CD4-positive, alpha-beta memory T cell (primary cell): ENCODE measurements around the gene NACC2. TPM values are rescaled to one million over a fixed set of nuclear protein-coding genes. Genes with fewer than 3 reads are reported as not detected.
A peak's percentile ranks its signal among the peaks of the same experiment; 100 is the strongest.

Source experiments
- CTCF ChIA-PET: fragments of 350-600 bp; sonication (Branson Sonifier 250); formaldehyde crosslinking; loops from one replicate; lab custom pipeline; 2021; ENCODE audit warnings: inconsistent platforms; ENCODE audit not compliant: partially characterized antibody; lab: Charles Lee
- POLR2A ChIA-PET: fragments of 350-600 bp; sonication (Branson Sonifier 250); formaldehyde crosslinking; loops from one replicate; lab custom pipeline; 2021; ENCODE audit not compliant: partially characterized antibody; lab: Charles Lee
- DNase-seq, 5 donors: peaks; one replicate each; pipeline versions ENCODE4 v3.0.0 to v3.0.0-alpha.2; 2020 to 2022; ENCODE audit warnings: mixed read lengths in 1 of 5
- H3K27ac ChIP-seq: one replicate; pipeline ENCODE4 v1.7.0; 2013; ENCODE audit warnings: low read depth, low read length
- H3K27me3 ChIP-seq: 2 replicates; pipeline ENCODE4 v1.7.0; 2013; ENCODE audit warnings: mild to moderate bottlenecking, low read length, moderate library complexity; ENCODE audit not compliant: insufficient read depth
- H3K36me3 ChIP-seq: 2 replicates; pipeline ENCODE4 v1.7.0; 2013; ENCODE audit warnings: mild to moderate bottlenecking, low read length, moderate library complexity; ENCODE audit not compliant: insufficient read depth
- H3K4me1 ChIP-seq: 2 replicates; pipeline ENCODE4 v1.7.0; 2013; ENCODE audit warnings: mild to moderate bottlenecking, low read length, moderate library complexity; ENCODE audit not compliant: insufficient read depth
- H3K4me3 ChIP-seq, 2 donors: one replicate each; pipeline ENCODE4 v1.7.0; 2013; ENCODE audit warnings: low read length in 2 of 2, mild to moderate bottlenecking in 1 of 2
- H3K9me3 ChIP-seq, 2 donors: one replicate each; pipeline ENCODE4 v1.7.0; 2013; ENCODE audit warnings: low read length in 2 of 2, control low read depth in 1 of 2; ENCODE audit not compliant: control insufficient read depth in 1 of 2
- H3K27ac Mint-ChIP-seq, 7 donors: one replicate each; pipeline ENCODE4 v1.8.0; 2020 to 2021; ENCODE audit warnings: mixed read lengths in 7 of 7, mild to moderate bottlenecking in 6 of 7, inconsistent platforms in 3 of 7, moderate library complexity in 3 of 7
- H3K27me3 Mint-ChIP-seq, 2 donors: one replicate each; pipeline ENCODE4 v1.8.0; 2020 to 2021; ENCODE audit warnings: mixed read lengths in 2 of 2
- H3K36me3 Mint-ChIP-seq, 2 donors: one replicate each; pipeline ENCODE4 v1.8.0; 2020 to 2021; ENCODE audit warnings: mixed read lengths in 2 of 2, inconsistent platforms in 1 of 2, mild to moderate bottlenecking in 1 of 2
- H3K4me1 Mint-ChIP-seq, 4 donors: one replicate each; pipeline ENCODE4 v1.8.0; 2020 to 2021; ENCODE audit warnings: mixed read lengths in 4 of 4, mild to moderate bottlenecking in 1 of 4
- H3K4me3 Mint-ChIP-seq, 8 donors: one replicate each; pipeline ENCODE4 v1.8.0; 2020 to 2021; ENCODE audit warnings: mixed read lengths in 8 of 8, mild to moderate bottlenecking in 7 of 8, moderate library complexity in 6 of 8, inconsistent platforms in 3 of 8
- H3K9me3 Mint-ChIP-seq, 8 donors: one replicate each; pipeline ENCODE4 v1.8.0; 2020 to 2021; ENCODE audit warnings: mixed read lengths in 8 of 8, mild to moderate bottlenecking in 5 of 8, inconsistent platforms in 3 of 8, moderate library complexity in 1 of 8
- intact Hi-C: fragments of 100-400 bp; cut with micrococcal nuclease; formaldehyde crosslinking; loops from one replicate; pipeline ENCODE4 v1.15.1; 2023
- polyA plus RNA-seq, 2 donors: library from polyadenylated mRNA; unstranded; fragments of 300-500 nt; fragmentation: Illumina TruSeq; gene quantifications; one replicate each; pipeline ENCODE4 v1.2.3, GENCODE V29; 2021
- total RNA-seq, 2 experiments: library from RNA; stranded (reverse); gene quantifications; one replicate each; pipeline ENCODE4 v1.2.3, GENCODE V29; 2021

The NACC2 gene
- total and polyA plus RNA-seq, 4 experiments from 2014 or later: 0.58 to 12.2 (median 7.1) TPM

DNA sequence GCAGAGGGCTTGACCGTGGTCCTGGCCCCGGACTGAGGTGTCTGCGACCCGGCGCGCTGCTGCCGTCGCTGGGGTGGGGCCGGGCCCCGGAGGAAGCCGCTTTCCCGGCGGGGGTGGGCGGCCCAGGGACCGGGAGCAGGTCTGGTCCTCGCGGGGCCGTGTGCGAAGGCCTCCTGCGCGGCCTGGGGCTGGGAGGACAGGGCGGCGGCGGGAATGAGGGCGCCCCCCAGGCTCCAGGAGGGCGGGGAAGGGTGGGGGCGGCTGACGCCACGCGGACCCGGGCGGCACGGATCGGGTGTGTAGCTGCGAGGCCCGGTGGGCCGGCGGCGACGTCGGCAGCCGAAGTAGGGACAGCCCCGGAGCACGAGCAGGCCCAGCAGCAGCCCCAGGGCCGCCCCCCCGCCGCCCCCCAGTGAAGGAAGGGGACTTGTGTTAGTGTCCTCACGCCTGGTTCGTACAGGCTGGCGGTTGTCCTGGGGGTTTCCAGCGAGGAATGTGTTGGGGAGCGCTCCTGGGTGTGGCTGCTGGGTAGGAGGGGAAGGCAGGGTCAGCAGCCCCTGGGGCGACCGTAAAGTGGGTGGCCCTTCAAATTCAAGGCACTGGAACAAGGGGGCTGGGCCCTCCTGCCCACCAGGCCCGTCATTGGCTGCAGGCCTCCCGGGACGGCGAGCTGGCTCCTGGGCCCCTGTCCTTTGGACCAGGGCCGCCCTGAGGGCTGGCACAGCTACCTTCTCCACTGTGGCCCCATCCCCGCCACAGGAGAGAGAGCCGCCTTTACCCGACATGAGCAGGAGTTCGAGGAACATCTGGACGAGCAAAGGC, 24.2 kb upstream of the NACC2 start:
- Histone ChIP-seq H3K4me1 (peaks cover 30% of the 10 kb centered on the region), H3K36me3 (peaks cover 14% of the 10 kb centered on the region), H3K27me3 (no peaks in the 10 kb centered on the region), H3K4me3 (peak overlapping the region; percentile 29 to 75), H3K27ac (peak overlapping the region; percentile 87), H3K9me3 (no peaks in the 10 kb centered on the region)
- POLR2A ChIA-PET: interaction anchor here (1.0 to 5.8 kb wide), 3 partner anchors 12 to 140 kb away, joined by 3 to 67 read pairs (median 58); partner anchors contain the start of gene NACC2
- intact Hi-C loops: loop anchor here (10.0 kb wide), 1 partner anchor 126 kb away; the partner anchor contains the start of gene QSOX2
- Mint-ChIP-seq H3K27ac (peak overlapping the region; percentile 72 to 88 (median 79)), H3K9me3 (no peaks in the 10 kb centered on the region), H3K4me1 (peaks cover 3 to 27% (median 6%) of the 10 kb centered on the region in 4 donors), H3K27me3 (no peaks in the 10 kb centered on the region), H3K36me3 (peaks cover 0 to 3% of the 10 kb centered on the region in 2 donors), H3K4me3 (peak overlapping the region; percentile 67 to 87 (median 84))
- peak in 2 of 5 donors; percentile 32 to 63 for DNase-seq
- CTCF ChIA-PET: interaction anchor here (0.6 to 5.7 kb wide), 3 partner anchors 10 to 152 kb away, joined by 3 to 75 read pairs (median 64); no protein-coding TSS in a partner anchor

DNA sequence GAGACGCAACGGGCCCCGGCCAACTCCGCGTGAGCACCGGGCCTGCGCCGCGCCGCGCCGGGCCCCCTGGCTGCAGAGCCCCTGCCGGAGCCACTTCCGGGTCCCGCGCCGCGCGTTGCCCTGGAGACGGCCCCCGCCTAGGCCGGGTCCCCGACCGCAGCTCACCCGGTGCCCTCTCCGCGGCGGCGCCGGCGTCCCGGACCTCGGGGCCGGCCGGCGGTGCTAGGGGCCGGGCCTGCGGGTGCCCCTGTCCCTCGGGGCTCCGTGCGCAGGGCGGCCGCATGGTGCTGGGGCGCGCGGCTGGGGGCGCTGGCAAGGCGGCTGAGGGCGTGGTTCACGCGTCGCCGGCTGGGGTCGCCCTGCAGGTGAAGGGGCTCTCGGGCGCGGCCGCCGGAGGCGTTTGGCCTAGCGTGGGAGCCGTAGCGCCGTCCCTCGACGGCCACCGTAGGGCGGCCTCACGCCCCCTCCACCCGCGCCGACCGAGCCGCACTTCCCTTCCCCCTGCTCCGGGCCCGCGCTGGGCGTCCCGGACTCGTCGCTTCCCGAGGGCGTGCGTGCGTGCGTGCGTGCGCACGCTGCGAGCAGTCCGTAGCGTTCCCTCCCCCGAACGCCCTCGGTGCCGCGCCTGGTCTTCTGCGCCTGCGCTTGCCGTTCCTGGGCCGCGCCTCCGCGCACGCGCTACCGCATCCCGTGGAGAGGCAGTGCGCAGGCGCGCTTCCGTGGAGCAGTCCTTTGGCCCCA, 23.4 kb upstream of the NACC2 start, which contains the start of gene TMEM250:
TMEM250 (minus strand) TSS at position 556 of the 741 bp plus-strand sequence. CDS start 1,975 bp downstream, outside the sequence.
- Mint-ChIP-seq H3K27ac (peak within 1 kb of the TSS; percentile 75 to 92 (median 82)), H3K36me3 (peaks cover 0 to 6% of the 10 kb centered on the region in 2 donors), H3K4me3 (peak within 1 kb of the TSS; percentile 79 to 87 (median 84)), H3K9me3 (no peaks in the 10 kb centered on the region), H3K27me3 (no peaks in the 10 kb centered on the region), H3K4me1 (peaks cover 3 to 34% (median 11%) of the 10 kb centered on the region in 4 donors)
- Histone ChIP-seq H3K9me3 (no peaks in the 10 kb centered on the region), H3K4me1 (peaks cover 38% of the 10 kb centered on the region), H3K27ac (peak within 1 kb of the TSS; percentile 87), H3K4me3 (peak within 1 kb of the TSS; percentile 29 to 75), H3K27me3 (no peaks in the 10 kb centered on the region), H3K36me3 (peaks cover 14% of the 10 kb centered on the region)
- ChIA-PET POLR2A (interaction anchor here (1.3 to 5.8 kb wide), 4 partner anchors 11 to 156 kb away, joined by 3 to 67 read pairs (median 31); partner anchors contain the start of gene NACC2), CTCF (interaction anchor here (1.0 to 5.5 kb wide), 6 partner anchors 9 to 151 kb away, joined by 3 to 64 read pairs (median 4); no protein-coding TSS in a partner anchor)
- intact Hi-C loops: loop anchor here (1.0 to 10.0 kb wide), 4 partner anchors 9 to 157 kb away; partner anchors contain the start of genes QSOX2 and UBAC1
- DNase-seq: peak; percentile 94 to 97 (median 97)

DNA sequence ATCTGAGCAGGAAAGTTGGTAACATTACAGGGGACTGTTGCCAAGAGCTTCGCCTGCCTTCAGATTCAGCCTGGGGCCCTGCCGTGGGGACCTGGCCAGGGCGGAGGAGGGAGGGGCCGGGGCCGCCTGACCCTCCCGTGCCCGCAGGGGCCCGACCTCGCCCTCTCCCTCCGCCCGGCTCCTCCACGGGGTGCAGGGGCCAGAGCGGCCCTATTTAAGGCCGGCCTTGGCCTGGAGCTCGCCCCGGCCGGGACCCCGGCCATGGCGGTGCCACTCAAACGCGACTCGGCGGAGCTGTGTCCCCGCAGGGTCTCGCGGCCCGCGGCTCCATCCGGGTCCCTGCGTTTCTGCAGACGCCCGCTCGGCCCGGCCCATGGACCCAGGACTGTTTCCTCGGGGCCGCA, 22.8 kb upstream of the NACC2 start:
- POLR2A ChIA-PET: interaction anchor here (0.6 to 5.8 kb wide), 6 partner anchors 10 to 155 kb away, joined by 3 to 67 read pairs (median 4); partner anchors contain the start of gene NACC2
- intact Hi-C loops: loop anchor here (1.0 to 10.0 kb wide), 4 partner anchors 9 to 157 kb away; partner anchors contain the start of genes QSOX2 and UBAC1
- peak overlapping the region; percentile 11 to 75 for H3K4me3 ChIP-seq

DNA sequence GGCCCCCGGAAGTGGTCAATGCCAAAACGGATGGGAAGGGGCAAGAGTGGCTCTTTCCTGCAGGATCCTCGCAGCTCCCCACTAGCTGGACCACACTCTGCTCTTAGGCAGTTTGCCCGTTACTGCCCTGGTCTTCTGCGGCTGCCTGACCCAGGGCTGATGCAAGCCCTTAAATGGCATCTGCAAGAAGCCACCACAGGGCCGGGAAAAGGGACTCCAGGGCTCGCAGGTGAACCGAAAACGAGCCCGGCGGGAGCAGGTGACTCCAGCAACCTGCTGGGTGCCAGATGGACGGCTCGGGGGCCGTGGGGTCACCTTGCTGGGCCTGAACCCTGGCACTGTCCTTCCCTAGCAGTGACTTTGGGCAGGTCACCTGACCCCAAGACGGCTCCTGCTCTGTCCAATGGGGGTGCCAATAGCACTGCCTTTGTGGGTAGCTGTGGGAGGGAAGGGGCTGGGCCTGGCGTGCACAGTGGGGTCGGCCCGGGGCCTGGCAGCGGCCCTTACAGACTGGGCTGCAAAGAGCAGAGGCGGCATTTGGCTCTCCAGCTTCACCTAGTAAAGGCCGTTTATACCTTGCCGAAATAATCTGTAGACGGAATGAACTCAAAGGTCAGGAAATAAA, 22.3 kb upstream of the NACC2 start:
- Mint-ChIP-seq H3K27me3 (no peaks in the 10 kb centered on the region), H3K9me3 (no peaks in the 10 kb centered on the region), H3K36me3 (peaks cover 0 to 9% of the 10 kb centered on the region in 2 donors), H3K27ac (peak overlapping the region; percentile 55 to 92 (median 79)), H3K4me3 (peak overlapping the region; percentile 79 to 86 (median 82)), H3K4me1 (peaks cover 6 to 45% (median 20%) of the 10 kb centered on the region in 4 donors)
- intact Hi-C loops: loop anchor here (10.0 kb wide), 1 partner anchor 127 kb away; the partner anchor contains the start of gene QSOX2
- Histone ChIP-seq H3K4me1 (peaks cover 41% of the 10 kb centered on the region), H3K4me3 (peak overlapping the region; percentile 11 to 75), H3K36me3 (peaks cover 14% of the 10 kb centered on the region), H3K9me3 (no peaks in the 10 kb centered on the region), H3K27ac (peak overlapping the region; percentile 87), H3K27me3 (no peaks in the 10 kb centered on the region)
- CTCF ChIA-PET: interaction anchor here (1.0 to 1.6 kb wide), 5 partner anchors 8 to 149 kb away, joined by 3 to 6 read pairs (median 4); no protein-coding TSS in a partner anchor
- DNase-seq: no peak
- POLR2A ChIA-PET: interaction anchor here (0.6 to 5.8 kb wide), 6 partner anchors 10 to 154 kb away, joined by 3 to 67 read pairs (median 4); partner anchors contain the start of gene NACC2

More for the DNA sequence above, 22.8 kb upstream of the NACC2 start:
- H3K27ac ChIP-seq: peak overlapping the region; percentile 87
- peaks cover 14% of the 10 kb centered on the region for H3K36me3 ChIP-seq
- H3K4me1 ChIP-seq: peaks cover 40% of the 10 kb centered on the region
- H3K4me3 Mint-ChIP-seq: peak overlapping the region; percentile 79 to 86 (median 82)
- no peaks in the 10 kb centered on the region for H3K27me3 ChIP-seq
- no peaks in the 10 kb centered on the region for H3K9me3 ChIP-seq
- peaks cover 7 to 40% (median 16%) of the 10 kb centered on the region in 4 donors for H3K4me1 Mint-ChIP-seq
- H3K27me3 Mint-ChIP-seq: no peaks in the 10 kb centered on the region
- no peak for DNase-seq
- CTCF ChIA-PET: interaction anchor here (1.0 to 1.6 kb wide), 5 partner anchors 8 to 150 kb away, joined by 3 to 6 read pairs (median 4); no protein-coding TSS in a partner anchor
- no peaks in the 10 kb centered on the region for H3K9me3 Mint-ChIP-seq
- H3K27ac Mint-ChIP-seq: peak overlapping the region; percentile 55 to 92 (median 79)
- peaks cover 0 to 9% of the 10 kb centered on the region in 2 donors for H3K36me3 Mint-ChIP-seq

DNA sequence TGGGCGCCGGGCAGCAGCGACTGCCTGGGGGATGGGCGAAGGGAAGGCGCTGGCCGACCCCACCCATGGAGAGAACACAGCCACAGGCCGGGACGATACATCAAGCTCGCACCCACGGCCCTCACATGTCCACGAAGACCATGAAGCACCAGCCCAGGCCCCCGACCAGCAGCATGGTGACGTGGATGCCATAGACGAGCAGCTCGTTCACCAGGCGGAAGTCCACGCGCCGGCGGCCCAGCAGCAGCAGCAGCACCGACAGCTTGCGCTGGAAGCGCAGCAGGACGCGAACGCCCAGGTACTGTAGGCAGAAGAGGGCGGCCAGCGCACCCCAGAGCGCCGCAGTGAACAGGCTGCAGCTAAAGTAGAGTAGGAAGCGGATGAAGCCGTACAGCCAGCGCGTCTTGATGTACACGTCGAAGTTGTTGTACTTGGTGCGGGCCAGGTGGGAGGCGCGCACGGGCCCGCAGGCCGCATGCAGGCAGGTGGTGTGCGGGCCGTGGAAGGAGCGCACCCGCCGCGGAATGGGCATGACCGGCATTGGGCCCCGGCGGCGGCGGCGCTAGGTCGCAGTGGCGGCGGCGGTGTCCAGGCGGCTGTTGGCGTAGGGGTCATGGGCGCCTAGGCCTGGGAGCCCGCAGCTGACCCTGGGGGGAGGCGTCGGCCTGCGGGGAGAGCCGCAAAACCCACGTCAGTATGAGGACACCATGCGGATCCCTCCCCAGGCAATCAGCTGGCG, 21.4 kb upstream of the NACC2 start:
- ChIA-PET POLR2A (interaction anchor here (1.3 to 5.8 kb wide), 4 partner anchors 9 to 149 kb away, joined by 3 to 67 read pairs (median 31); partner anchors contain the start of gene NACC2), CTCF (interaction anchor here (0.6 kb wide), 1 partner anchor 12 kb away, joined by 3 read pairs; no protein-coding TSS in a partner anchor)
- Mint-ChIP-seq H3K27me3 (no peaks in the 10 kb centered on the region), H3K27ac (peak overlapping the region in 1 of 7 donors; percentile 74), H3K4me1 (peaks cover 6 to 53% (median 26%) of the 10 kb centered on the region in 4 donors), H3K4me3 (peak overlapping the region in 1 of 8 donors; percentile 1), H3K36me3 (peaks cover 0 to 9% of the 10 kb centered on the region in 2 donors), H3K9me3 (no peaks in the 10 kb centered on the region)
- no peak for DNase-seq
- H3K27me3 ChIP-seq: no peaks in the 10 kb centered on the region
- intact Hi-C loops: loop anchor here (10.0 kb wide), 1 partner anchor 128 kb away; the partner anchor contains the start of gene QSOX2
- H3K4me1 ChIP-seq: peaks cover 50% of the 10 kb centered on the region
- H3K36me3 ChIP-seq: peaks cover 14% of the 10 kb centered on the region
- no peaks in the 10 kb centered on the region for H3K9me3 ChIP-seq
- H3K4me3 ChIP-seq: no peak overlapping the region
- H3K27ac ChIP-seq: no peak overlapping the region
